Endometrial microvascular endothelial cells (primary cell): ENCODE data around the gene MRPL17. TPM values are rescaled to one million over a fixed set of nuclear protein-coding genes. Genes with fewer than 3 reads are reported as not detected.
"Not testable (repeated sequence)": the region's sequence is repeated elsewhere in the genome, so short reads cannot be mapped to it uniquely, and the experiment has no call there.

ENCODE experiments used
- in situ Hi-C: cut with HindIII; loops from 2 replicates; pipeline ENCODE4 v1.10.0; 2017; ENCODE audit warnings: low sequenced_read_pairs, low pct_unique_long_range_greater_than_20kb; ENCODE audit errors: inconsistent ontology term
- total RNA-seq: library from RNA; depleted of rRNA; stranded (reverse); fragments of >200 nt; gene quantifications from one replicate; pipeline ENCODE4 v1.2.3, GENCODE V29; 2015; ENCODE audit errors: inconsistent ontology term

The MRPL17 gene
- total RNA-seq = 114 TPM

DNA sequence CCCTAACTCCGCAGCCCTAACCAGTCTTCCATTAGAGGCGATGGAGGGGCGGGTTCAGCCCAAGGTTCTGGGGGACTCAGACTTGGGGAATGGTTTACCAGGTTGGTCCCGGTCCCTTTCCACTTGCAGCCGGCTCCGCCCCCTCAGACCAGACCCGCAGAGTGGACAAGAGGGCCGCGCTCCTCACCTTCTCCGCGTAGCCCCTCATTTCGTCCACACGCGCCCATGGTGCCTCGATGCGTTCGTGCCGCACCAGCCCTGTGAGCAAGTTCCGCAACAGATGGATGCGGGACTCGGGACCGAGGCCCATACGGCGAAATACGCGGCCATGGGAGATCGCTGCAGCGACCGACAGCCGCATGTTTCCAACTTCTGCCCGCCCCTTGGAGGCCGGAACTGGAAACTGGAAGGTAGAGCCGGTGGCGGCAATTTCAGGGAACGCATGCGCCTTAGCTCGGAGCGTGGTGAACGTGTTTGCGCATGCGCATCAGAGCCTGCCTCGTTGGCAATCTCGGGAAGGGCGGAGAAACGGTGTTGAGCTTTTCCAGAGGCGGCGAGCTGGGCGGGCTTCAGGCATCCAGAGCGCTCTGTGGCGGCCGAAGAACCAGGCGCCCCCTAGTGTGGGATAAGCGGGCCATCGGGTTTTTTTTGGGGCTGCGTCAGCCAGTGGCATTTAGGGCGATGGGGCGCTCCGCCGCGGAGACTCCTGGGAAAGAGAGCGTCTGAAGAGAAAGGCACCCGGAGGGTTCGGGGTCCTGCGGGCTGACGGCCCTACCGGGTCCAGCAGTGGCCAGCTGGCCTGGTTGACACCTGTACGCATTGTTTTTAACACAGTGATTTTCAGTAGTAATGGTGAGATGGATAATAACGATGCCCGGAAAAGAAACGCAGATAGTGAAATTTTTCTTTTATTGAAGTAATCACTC is at the start of gene MRPL17:
TSS of gene MRPL17 (minus strand) at position 405 of the 926 bp plus-strand sequence. CDS start at position 361, 44 bp downstream.
- in situ Hi-C loops = no loop called here

DNA sequence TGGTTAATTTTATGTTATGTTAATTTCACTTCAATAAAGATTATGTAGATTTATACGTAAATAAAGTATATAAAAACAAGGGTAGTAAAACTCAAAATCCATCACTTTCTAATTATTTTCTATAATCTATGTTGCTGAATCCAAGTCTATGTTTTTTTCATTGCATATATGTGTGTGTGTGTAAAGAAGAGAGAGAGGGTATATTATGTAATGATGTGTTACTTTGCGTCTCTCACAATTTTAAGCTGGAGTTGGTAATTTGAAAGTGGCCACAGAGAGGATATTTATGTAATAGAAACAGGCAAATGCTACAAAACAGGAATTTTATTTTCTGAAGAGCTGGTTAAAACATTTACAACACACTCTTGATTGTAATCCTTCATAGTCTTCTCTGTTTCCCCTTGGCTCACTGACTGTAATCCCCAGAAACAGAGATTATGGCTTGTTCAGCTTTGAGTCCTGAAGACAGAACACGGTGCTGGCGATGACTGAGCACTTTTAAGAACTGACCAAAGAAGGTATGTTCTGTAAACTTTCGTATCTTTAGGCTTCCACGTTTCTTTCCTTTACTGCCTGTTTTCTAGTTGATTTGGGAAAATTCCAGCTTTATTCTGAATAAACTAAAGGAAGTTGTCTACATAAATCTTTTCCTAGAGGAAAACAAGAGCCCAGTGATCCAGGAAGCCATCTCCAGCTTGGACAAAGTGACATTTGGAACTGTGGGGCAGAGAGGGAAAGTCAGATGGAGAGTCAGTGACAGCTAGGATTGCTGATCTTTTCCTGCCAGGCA is 45.0 kb upstream of the MRPL17 start:
- in situ Hi-C loops = no loop called here

DNA sequence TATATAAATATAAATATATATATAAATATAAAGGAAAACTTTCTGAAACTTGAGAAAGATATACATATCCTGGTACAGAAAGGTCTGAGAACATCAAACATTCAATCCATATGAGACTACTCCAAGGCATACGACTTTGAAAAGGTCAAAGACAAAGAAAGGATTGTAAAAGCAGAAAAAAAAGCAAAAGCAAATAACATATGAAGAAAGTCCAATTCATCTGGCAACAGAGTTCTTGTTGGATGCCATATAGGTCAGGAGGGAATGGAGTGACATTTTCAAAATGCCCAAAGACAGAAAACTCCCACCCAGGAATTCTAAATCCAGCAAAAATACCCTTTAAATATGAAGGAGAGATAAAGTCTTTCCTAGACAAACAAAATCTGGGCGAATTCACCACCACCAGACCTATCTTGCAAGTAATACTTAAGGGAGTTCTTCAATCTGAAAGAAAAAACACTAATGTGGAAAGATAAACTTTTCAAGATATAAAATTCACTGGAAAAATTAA is 42.3 kb upstream of the MRPL17 start:
- in situ Hi-C loops = no loop called here

DNA sequence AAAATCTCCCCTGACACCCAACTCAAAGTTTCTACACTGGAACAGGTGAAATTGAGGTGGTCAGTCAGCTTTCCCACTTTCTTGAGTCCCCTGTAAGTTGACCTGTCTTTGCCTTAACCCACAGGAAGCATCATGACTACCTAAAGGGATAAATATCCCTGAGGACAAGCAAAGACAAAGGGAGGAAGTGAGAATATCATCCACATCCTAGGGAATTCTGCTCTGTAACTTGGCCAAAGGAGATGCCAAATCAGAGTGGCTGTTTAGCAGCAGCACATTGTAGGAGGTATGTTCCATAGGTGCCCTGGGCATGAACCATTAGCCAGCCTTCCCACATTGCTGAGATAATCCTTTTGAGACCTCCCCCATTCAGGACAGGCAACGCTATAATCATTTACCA is 40.9 kb upstream of the MRPL17 start:
- in situ Hi-C loops = no loop called here

DNA sequence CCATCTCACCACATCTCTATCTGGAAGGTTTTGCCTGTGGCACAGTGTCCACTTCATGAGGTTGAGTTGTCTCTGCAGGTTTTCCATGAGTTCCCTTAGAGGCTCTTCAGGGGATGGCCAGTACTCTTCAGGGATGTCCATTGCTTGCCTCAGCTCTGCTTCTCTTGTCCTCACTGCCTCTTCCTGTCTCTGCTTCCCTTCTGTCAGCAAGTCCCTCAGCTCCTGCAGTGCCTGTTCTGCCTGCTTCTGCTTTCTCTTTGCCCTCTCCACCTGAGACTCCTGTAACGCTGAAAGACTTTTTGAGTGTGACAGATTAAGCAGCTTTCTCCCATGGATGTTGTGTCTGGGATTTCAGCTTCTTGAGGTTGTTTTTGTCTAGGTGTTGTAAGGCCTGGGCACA is 38.2 kb upstream of the MRPL17 start:
- in situ Hi-C loops = no loop called here

DNA sequence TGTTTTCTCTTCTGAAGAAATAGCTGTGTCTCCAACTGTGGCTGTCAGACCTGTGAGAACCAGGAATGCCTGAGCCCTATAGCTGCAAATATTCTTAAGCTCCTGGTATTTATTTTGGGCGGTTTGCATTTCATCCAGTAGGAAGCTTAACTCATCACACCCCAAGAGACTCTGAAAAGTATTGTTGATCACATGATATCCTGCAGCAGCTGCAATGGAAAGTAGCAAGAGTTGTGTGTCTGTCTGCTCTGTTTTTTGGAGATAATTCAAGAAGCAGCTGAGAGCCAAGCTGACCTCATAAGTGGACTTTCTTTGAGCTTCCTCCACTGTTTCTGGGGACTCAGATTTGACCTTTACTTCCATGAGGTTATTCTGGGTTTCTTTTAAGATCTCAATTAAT is 36.4 kb upstream of the MRPL17 start:
- in situ Hi-C loops = no loop called here

DNA sequence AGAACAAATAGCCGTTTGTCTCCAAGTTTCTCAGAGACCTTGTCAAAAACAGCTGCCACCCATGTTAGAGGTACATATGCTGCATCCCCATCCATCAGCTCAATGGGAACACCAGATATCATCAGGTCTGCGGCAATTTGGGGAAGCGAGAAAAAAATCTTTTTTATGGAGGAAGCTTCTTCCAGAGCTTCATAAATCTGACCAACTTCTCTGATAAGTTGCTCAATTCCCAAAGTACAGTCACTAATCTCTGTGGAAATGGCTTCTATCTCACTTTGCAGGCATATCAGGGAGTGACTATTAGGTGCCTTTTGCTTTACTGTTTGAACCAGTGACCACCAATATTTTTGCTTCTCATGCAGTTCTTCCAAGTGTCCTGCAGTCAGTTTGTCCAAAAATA is 34.3 kb upstream of the MRPL17 start:
- in situ Hi-C loops = no loop called here

DNA sequence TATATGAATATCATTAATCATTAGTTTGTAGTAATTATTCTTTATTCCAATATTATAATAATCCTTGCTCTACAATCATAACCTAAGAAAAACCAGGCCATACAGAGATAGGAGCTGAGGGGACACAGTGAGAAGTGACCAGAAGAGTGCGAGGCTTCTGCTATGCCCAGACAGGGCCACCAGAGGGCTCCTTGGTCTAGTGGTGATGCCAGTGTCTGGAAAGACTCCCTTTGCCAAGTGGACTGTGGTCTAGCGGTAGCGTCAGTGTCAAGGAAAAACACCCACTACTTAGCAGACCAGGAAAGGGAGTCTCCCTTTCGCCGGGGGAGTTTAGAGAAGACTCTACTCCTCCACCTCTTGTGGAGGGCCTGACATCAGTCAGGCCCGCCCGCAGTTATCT is 28.4 kb upstream of the MRPL17 start:
- in situ Hi-C loops = not testable (repeated sequence)

DNA sequence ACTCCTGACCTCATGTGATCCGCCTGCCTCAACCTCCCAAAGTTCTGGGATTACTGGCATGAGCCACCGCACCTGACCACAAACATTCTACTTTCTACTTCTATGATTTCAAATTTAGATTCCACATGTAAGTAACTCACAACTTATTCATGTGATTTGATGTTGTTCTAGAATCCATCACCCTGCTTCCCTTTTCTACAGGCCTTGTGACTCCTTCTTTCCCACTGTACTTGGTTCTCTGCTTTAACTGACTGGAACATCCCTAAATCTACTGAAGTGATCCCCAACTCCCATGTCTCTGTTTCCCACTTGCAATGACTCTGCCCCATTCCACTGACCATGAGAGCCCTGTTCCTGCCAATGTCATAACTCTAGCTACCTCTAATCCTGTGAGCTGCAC is 25.7 kb upstream of the MRPL17 start:
- in situ Hi-C loops = no loop called here

DNA sequence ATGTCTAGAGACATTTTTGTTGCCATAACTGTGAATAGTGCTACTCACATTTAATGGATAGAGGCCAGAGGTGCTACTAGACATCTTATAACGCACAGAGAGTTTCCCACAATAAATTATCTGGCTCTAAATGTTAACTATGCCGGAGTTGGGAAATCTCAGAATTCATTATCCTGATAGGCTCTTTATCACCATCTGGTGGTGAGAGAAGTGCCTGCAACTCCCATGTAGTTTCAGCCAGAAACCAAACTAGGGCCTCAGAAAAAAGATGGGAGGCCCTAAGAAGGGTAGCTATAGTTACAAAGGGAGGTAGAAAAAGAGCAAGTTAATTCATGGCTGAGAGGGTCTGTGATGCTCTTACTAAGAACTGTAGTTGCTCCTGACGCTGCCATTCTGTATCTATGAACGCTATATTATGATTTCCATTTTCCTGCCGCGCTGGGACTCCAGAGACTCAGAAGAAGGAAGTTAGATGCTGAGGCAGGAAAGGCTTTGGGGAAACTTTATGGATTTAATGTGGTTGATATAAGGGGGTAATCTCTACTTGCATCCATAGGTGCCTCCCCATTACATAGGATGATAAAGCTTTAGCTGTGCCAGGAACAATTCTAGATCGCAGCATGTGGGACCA is 22.9 kb upstream of the MRPL17 start:
- in situ Hi-C loops = no loop called here

DNA sequence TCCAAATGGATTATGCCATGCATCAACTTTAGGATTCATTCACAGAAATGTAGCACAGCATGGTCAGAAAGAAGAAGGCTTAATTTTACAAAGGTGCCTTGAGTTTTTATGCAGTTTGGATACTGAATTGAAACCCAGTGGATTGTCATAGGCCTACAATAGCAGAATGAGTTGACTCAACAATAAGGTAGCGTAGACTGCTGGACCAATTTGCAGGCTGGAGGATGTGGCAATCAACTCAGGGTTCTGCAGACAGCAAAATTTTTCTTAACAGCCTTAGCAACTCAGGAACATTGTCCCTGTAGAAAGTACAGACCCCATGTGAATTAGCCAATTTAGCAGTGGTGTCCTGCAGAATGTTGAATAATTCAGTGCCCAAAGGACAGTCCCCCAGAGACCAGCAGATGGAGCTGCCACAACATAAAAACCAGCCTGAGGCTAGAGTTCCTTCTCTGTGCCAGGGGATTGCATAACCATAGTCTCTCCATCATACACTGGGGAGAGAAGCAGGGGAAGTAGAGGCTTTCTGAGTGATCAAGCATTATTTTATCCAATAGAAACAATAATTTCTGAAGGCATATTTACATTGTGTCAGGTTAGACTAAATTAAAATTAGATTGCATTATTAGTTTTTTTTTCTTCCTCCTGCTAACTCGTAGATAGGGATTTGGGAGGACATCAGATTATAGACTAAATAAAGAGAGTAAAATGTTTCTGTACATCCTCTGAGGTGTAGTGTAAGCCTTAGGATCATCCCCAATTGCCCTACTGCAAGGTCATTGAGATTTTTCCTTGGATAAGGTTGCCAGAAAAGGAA is 20.3 kb upstream of the MRPL17 start:
- in situ Hi-C loops = no loop called here

DNA sequence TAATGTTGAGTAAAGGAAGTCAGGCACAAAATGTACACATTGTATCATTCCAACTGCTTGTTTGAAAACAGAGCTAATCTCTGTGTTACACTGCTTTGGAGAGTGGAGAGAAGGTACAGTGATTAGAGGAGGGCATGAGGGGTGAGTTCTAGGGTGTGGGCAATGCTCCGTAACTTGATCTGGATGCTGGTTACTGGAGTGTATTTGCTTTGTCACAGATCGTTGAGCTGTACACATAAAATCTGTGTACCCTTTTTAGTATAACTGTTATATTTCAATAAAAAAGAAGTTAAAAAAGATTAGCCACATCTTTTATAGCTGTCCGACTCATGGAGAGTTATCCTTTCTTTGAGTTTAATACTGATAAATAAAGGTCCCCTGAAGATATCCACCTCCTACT is 18.8 kb upstream of the MRPL17 start:
- in situ Hi-C loops = not testable (repeated sequence)

DNA sequence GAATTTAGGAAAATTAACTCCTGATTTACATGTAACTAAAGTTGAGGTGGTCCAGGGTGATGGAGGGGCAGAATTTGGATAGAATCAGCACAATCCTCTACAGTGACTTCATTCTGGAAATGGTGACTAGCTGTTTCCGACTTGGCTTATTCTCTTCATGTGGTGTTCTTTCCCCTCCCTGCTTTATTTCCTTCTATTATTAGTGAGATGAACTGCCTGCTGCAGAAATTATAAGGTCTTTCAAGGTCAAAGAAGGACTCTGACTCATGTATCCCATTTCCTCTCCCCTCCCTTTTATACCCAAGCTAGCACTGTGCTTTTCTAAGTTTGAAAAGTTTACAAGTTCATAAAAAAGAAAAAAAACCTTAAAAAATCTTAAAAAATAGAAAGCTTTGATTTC is 12.2 kb upstream of the MRPL17 start:
- in situ Hi-C loops = no loop called here

DNA sequence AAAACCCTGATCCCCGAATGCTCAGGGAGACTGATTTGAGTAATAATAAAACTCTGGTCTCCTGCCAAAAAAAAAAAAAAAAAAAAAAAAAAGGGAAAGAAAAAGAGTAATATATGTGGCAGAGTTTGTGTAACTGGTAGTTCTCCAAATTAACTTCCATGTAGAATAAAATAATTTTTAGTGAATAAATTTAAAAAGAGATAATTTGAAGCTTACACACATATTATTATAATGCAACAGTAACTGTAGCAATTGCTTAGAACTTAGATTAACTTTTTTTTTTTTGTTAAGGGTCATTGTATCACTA is 11.0 kb upstream of the MRPL17 start:
- in situ Hi-C loops = no loop called here

DNA sequence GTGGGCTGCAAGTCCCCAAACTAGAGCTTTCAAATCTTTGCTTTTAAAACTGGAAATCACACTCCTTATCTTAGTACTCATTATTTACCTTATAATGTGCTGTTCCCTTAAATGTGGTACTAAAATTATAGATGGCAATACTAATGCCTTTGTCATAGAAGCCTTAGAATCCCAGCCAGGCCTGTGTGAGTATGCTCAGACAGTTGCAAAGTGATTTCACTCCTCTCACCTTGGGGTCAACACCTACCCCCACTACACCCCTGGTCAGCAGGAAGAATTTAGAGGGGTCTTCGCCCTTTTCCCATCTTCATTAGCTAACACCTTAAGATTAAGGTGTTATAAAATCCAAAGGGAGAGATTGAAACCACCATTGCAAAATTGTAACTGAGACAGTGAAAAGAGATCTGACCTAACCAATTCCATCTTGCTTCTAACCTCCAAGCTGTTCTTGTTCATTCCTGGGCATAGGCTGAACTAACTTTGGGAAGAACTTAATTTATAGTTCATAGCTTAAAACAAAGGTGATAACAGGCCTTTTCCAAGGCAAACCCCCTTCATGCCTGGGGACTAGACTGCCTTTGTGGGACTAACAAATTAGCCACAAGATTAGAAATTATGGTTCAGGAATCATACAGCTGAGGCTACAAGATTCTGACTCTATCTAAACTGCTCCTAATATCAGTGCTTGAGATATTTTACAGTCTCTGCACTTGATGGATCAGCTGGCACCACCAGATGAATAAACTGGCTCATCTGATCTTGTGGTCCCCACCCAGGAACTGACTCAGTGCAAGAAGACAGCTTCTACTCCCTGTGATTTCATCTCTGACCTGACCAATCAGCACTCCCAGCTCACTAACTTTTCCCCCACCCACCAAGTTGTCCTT is 10.4 kb upstream of the MRPL17 start:
- in situ Hi-C loops = no loop called here

DNA sequence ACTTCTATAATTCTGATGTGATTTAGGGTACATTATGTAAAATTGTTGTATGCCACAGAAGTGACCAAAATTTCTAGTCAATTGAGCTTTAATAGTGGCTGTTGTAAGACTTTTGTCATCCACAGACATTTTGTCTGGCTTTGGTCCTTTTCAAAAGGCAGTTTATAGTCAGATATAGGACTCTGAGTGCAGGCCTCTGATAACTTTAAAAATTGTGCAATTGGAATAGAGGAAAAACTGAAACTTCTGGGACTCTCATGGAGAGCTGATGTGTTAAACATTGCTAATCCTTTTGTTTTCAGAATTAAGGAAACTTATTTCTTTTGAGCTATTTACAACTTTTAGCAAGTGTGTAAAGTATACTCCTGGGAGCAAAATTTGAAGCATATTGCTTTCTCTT is 9.0 kb upstream of the MRPL17 start:
- in situ Hi-C loops = no loop called here

DNA sequence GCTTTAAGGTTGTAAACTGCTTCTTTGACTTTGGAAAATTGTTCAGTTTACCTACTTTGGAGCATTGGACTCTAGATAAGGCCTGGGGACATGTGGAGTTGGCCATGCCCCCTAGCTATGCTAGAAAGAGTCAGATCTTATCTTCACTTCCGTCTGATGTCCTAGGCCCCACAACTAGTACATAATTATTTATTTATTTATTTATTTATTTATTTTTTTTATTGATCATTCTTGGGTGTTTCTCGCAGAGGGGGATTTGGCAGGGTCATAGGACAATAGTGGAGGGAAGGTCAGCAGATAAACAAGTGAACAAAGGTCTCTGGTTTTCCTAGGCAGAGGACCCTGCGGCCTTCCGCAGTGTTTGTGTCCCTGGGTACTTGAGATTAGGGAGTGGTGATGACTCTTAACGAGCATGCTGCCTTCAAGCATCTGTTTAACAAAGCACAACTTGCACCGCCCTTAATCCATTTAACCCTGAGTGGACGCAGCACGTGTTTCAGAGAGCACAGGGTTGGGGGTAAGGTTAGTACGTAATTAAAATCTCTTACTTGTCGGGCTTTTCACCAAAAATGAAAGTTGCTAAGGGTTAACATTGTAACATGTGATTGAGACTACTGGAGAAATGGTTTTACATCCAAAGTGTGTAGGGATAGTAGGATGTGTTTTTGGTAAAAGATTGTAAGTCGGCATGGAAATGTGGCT is 7.4 kb upstream of the MRPL17 start:
- in situ Hi-C loops = not testable (repeated sequence)
